IPS-NIHi7 (cell line): Measurements from ENCODE around the gene ODC1.

Source experiments
- DNase-seq: peaks from one replicate; pipeline ENCODE4 v3.0.0; 2012; ENCODE audit warnings: mixed read lengths; ENCODE audit errors: extremely low spot score

ODC1 gene

GRCh38 chr2:10433947-10434885 is 13.9 kb downstream of the ODC1 start:
- DNase-seq: no peak

GRCh38 chr2:10433264-10433946 is 14.7 kb downstream of the ODC1 start:
- DNase-seq: no peak

- DNase-seq: peak; percentile 61
Observed at GRCh38 chr2:10432311-10433181, 15.6 kb downstream of the ODC1 start.

GRCh38 chr2:10431797-10432196 is 16.3 kb downstream of the ODC1 start:
- DNase-seq: no peak

GRCh38 chr2:10430886-10431622 is 17.1 kb downstream of the ODC1 start:
- DNase-seq: no peak

- no peak for DNase-seq
Observed at GRCh38 chr2:10428924-10429323, 19.2 kb downstream of the ODC1 start.

- no peak for DNase-seq
Observed at GRCh38 chr2:10428355-10428754, 19.8 kb downstream of the ODC1 start.

GRCh38 chr2:10427618-10427949 is 20.5 kb downstream of the ODC1 start:
- no peak for DNase-seq

- DNase-seq: no peak
Observed at GRCh38 chr2:10426726-10427617, 21.2 kb downstream of the ODC1 start.

- no peak for DNase-seq
Observed at GRCh38 chr2:10425699-10426098, 22.4 kb downstream of the ODC1 start.

- no peak for DNase-seq
Observed at GRCh38 chr2:10424916-10425505, 23.1 kb downstream of the ODC1 start.

GRCh38 chr2:10424051-10424450 is 24.1 kb downstream of the ODC1 start:
- no peak for DNase-seq

GRCh38 chr2:10423400-10423774 is 24.7 kb downstream of the ODC1 start:
- DNase-seq: no peak

- no peak for DNase-seq
Observed at GRCh38 chr2:10422732-10423399, 25.3 kb downstream of the ODC1 start.

- DNase-seq: no peak
Observed at GRCh38 chr2:10422251-10422650, 25.9 kb downstream of the ODC1 start.

- no peak for DNase-seq
Observed at GRCh38 chr2:10419553-10420257, 28.4 kb downstream of the ODC1 start.

- no peak for DNase-seq
Observed at GRCh38 chr2:10417551-10418335, 30.4 kb downstream of the ODC1 start.

GRCh38 chr2:10415640-10416039 is 32.5 kb downstream of the ODC1 start:
- DNase-seq: no peak
